ENCODE results near the gene SP5. TPM values are rescaled to one million over a fixed set of nuclear protein-coding genes. Genes with fewer than 3 reads are reported as not detected.
A peak's percentile ranks its signal among the peaks of the same experiment; 100 is the strongest.
"Not testable (repeated sequence)": the region's sequence is repeated elsewhere in the genome, so short reads cannot be mapped to it uniquely, and the experiment has no call there.

The SP5 gene
- total RNA-seq, 1 donor from 2014 or later = 1.8 TPM

DNA sequence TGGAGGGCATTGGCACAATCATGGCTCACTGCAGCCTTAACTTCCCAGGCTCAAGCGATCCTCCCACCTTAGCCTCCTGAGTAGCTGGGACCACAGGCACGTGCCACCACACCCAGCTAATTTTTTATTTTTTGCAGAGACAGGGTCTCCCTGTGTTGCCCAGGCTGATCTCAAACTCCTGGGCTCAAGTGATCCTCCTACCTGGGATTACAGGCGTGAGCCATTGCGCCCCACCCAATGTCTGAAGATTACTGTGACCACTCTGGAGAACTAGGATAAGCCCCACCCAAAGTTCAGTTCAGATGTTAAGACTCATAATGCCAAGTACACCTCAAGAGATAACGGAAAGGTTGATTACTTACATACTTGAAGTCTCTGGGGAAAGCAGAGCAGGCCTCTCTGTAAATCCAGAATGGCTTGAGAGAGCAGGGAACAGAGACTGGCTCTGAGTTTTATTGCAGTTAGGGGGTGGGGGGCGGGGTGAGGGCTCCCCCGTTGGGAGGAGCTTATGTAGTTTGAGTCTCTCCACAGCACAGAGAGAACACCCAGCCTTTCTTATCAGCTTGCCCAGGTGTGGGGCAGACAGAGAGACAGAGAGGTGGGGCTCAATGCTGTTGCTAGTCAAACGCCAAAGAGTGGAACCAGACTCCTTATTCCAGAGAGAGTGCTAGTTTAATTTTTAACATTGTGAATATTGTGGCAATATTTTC, 28.5 kb downstream of the SP5 start:
- Mint-ChIP-seq H3K4me3 (ENCODE audit: unreplicated experiment) (no peak overlapping the region), H3K36me3 (ENCODE audit: unreplicated experiment) (no peaks in the 10 kb centered on the region), H3K27ac (ENCODE audit: unreplicated experiment) (no peak overlapping the region), H3K9me3 (ENCODE audit: unreplicated experiment) (no peaks in the 10 kb centered on the region), H3K27me3 (ENCODE audit: unreplicated experiment) (peaks cover 7% of the 10 kb centered on the region), H3K4me1 (ENCODE audit: low read depth, unreplicated experiment) (peaks cover 8% of the 10 kb centered on the region)
- no peak for DNase-seq
- TF ChIP-seq, protein P1, sequence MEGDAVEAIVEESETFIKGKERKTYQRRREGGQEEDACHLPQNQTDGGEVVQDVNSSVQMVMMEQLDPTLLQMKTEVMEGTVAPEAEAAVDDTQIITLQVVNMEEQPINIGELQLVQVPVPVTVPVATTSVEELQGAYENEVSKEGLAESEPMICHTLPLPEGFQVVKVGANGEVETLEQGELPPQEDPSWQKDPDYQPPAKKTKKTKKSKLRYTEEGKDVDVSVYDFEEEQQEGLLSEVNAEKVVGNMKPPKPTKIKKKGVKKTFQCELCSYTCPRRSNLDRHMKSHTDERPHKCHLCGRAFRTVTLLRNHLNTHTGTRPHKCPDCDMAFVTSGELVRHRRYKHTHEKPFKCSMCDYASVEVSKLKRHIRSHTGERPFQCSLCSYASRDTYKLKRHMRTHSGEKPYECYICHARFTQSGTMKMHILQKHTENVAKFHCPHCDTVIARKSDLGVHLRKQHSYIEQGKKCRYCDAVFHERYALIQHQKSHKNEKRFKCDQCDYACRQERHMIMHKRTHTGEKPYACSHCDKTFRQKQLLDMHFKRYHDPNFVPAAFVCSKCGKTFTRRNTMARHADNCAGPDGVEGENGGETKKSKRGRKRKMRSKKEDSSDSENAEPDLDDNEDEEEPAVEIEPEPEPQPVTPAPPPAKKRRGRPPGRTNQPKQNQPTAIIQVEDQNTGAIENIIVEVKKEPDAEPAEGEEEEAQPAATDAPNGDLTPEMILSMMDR (IDR thresholded peaks at IDR 0.05; ENCODE audit: partially characterized antibody, unreplicated experiment) = no peak

DNA sequence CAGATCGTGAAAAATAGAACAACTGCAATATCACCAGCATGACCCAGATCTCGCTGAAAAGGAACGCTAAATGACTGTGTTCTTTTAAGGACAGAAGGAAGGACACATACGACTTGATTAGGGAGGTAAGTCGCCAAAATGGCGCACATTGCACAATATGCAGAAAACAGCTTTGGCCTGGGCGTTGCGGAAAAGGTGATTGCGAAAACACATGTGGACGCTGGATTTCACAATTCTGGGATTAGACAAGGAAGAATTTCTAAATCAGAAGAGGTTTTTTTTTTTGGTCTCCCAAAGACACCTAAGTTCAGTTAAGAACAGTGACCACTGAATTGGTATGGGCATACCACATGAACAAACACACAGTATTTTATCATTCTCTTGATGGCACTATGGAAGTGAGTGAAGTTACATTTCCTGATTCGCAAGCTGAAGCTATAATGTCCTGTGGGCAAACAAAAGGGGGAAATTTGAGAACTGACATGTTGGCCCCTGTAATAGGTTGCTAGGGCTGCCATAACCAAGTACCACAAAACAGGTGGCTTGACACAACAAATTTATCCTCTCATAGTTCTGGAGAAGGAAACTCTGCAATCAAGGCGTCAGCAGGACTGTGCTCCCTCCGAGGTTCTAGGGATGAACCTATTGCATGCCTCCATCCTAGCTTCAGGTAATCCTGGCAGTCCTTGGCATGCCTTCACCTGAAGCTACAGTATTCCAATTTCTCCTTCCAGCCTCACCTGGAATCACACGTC, 29.3 kb downstream of the SP5 start:
- TF ChIP-seq, protein P1 (IDR thresholded peaks at IDR 0.05; ENCODE audit: partially characterized antibody, unreplicated experiment) = no peak
- no peak for DNase-seq
- no peaks in the 10 kb centered on the region for H3K9me3 Mint-ChIP-seq (ENCODE audit: unreplicated experiment)
- no peak overlapping the region for H3K4me3 Mint-ChIP-seq (ENCODE audit: unreplicated experiment)
- peaks cover 7% of the 10 kb centered on the region for H3K27me3 Mint-ChIP-seq (ENCODE audit: unreplicated experiment)
- peaks cover 8% of the 10 kb centered on the region for H3K4me1 Mint-ChIP-seq (ENCODE audit: low read depth, unreplicated experiment)
- no peak overlapping the region for H3K27ac Mint-ChIP-seq (ENCODE audit: unreplicated experiment)
- H3K36me3 Mint-ChIP-seq (ENCODE audit: unreplicated experiment) = no peaks in the 10 kb centered on the region

GRCh38 chr2:170745305-170745704, 30.2 kb downstream of the SP5 start:
- Mint-ChIP-seq H3K4me3 (ENCODE audit: unreplicated experiment) (no peak overlapping the region), H3K9me3 (ENCODE audit: unreplicated experiment) (no peaks in the 10 kb centered on the region), H3K36me3 (ENCODE audit: unreplicated experiment) (no peaks in the 10 kb centered on the region), H3K27me3 (ENCODE audit: unreplicated experiment) (peaks cover 7% of the 10 kb centered on the region), H3K27ac (ENCODE audit: unreplicated experiment) (no peak overlapping the region), H3K4me1 (ENCODE audit: low read depth, unreplicated experiment) (peaks cover 8% of the 10 kb centered on the region)
- TF ChIP-seq, protein P1 (IDR thresholded peaks at IDR 0.05; ENCODE audit: partially characterized antibody, unreplicated experiment) = no peak
- no peak for DNase-seq

GRCh38 chr2:170747921-170748320, 32.8 kb downstream of the SP5 start:
- Mint-ChIP-seq H3K9me3 (ENCODE audit: unreplicated experiment) (no peaks in the 10 kb centered on the region), H3K36me3 (ENCODE audit: unreplicated experiment) (no peaks in the 10 kb centered on the region), H3K27ac (ENCODE audit: unreplicated experiment) (peak overlapping the region; percentile 85), H3K4me1 (ENCODE audit: low read depth, unreplicated experiment) (peaks cover 8% of the 10 kb centered on the region), H3K4me3 (ENCODE audit: unreplicated experiment) (peak overlapping the region; percentile 56), H3K27me3 (ENCODE audit: unreplicated experiment) (peaks cover 7% of the 10 kb centered on the region)
- TF ChIP-seq, protein P1 (IDR thresholded peaks at IDR 0.05; ENCODE audit: partially characterized antibody, unreplicated experiment) = no peak
- DNase-seq = no peak

DNA sequence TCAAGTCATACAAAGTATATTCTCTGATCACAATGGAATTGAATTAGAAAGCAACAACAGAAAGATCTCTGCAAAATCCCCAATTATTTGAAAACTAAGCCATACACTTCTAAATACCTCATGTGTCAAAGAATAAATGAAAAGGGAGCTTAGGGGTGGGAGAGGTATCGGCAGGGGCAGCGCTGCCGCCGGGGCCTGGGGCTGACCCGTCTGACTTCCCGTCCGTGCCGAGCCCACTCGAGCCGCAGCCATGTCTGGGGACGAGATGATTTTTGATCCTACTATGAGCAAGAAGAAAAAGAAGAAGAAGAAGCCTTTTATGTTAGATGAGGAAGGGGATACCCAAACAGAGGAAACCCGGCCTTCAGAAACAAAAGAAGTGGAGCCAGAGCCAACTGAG, 36.4 kb downstream of the SP5 start:
- H3K4me3 Mint-ChIP-seq (ENCODE audit: unreplicated experiment); H3K9me3 Mint-ChIP-seq (ENCODE audit: unreplicated experiment); H3K36me3 Mint-ChIP-seq (ENCODE audit: unreplicated experiment); H3K27me3 Mint-ChIP-seq (ENCODE audit: unreplicated experiment); DNase-seq; H3K27ac Mint-ChIP-seq (ENCODE audit: unreplicated experiment); H3K4me1 Mint-ChIP-seq (ENCODE audit: low read depth, unreplicated experiment): not testable (repeated sequence)
